Stomach (tissue), 4 donors: ENCODE measurements around the gene TTC39B.

Source experiments
- POLR2A ChIP-seq, 4 donors: fragments of 450-650 bp; IDR thresholded peaks; one replicate each; pipeline ENCODE4 v1.6.1; 2016; ENCODE audit warnings: antibody characterized with exemption in 4 of 4, control low read depth in 2 of 4, mild to moderate bottlenecking in 1 of 4, moderate library complexity in 1 of 4
- TF ChIP-seq, protein P1 (sequence below), 7 experiments: fragments of 450-650 bp in 4 of 7; fragments of 200-600 bp in 3 of 7; sonication (generic) in 3 of 7; IDR thresholded peaks; one replicate each; pipeline ENCODE4 v1.5.1; 2016 to 2019; ENCODE audit warnings: antibody characterized with exemption in 7 of 7, control low read depth in 2 of 7, mild to moderate bottlenecking in 1 of 7

DNA sequence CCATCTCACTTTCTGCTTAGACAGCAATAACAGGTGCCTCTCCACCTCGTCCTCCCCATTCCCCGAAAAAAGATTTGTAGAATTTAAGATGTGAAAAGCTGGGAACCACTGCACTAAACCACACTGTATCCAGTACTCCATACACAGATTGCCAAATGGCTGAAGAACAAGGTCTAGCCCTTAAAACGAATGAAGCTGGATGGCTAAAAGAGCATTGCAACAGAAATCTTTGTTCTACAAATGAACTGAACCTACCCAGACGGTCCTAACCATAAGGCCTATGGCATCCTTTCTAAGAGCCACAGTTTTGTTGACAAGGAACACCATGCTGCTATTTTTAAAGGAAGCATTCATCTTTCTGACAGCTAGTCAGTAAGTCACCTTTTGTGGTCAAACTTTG, 152.3 kb downstream of the TTC39B start:
- TF ChIP-seq POLR2A (IDR thresholded peaks at IDR 0.05), result no peak
- TF ChIP-seq, protein P1, sequence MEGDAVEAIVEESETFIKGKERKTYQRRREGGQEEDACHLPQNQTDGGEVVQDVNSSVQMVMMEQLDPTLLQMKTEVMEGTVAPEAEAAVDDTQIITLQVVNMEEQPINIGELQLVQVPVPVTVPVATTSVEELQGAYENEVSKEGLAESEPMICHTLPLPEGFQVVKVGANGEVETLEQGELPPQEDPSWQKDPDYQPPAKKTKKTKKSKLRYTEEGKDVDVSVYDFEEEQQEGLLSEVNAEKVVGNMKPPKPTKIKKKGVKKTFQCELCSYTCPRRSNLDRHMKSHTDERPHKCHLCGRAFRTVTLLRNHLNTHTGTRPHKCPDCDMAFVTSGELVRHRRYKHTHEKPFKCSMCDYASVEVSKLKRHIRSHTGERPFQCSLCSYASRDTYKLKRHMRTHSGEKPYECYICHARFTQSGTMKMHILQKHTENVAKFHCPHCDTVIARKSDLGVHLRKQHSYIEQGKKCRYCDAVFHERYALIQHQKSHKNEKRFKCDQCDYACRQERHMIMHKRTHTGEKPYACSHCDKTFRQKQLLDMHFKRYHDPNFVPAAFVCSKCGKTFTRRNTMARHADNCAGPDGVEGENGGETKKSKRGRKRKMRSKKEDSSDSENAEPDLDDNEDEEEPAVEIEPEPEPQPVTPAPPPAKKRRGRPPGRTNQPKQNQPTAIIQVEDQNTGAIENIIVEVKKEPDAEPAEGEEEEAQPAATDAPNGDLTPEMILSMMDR (IDR thresholded peaks at IDR 0.05), result no peak
